HepG2 (cell line): Measurements from ENCODE around the gene TNP2. TPM values are rescaled to one million over a fixed set of nuclear protein-coding genes. Genes with fewer than 3 reads are reported as not detected.

Experiments
- ATAC-seq: fragments of 200-7000 bp; cut with Tn5 transposase; 3 replicates; pipeline ENCODE4 v1.9.1; 2020; ENCODE audit warnings: mild to moderate bottlenecking, moderate library complexity
- BruUV-seq: library from RNA; stranded (reverse); fragments of 400-500 nt; replicated peaks from 2 replicates; lab custom pipeline; 2021; lab: Mats Ljungman, UMichigan
- CTCF ChIA-PET: fragments of 300-600 bp; formaldehyde crosslinking; extraction: SDS; loops from one replicate; lab custom pipeline; 2021; ENCODE audit warnings: low total read pairs, inconsistent platforms, low intra/inter-chr PET ratio; lab: Yijun Ruan, JAX
- POLR2A ChIA-PET: fragments of 350-600 bp; sonication (Branson Sonifier 250); formaldehyde crosslinking; loops from one replicate; lab custom pipeline; 2020; ENCODE audit warnings: antibody characterized with exemption, inconsistent platforms; lab: Yijun Ruan, JAX
- DNase-seq: peaks from one replicate; pipeline ENCODE4 v3.0.0-alpha.2; 2015; ENCODE audit warnings: low spot score
- FAIRE-seq: peaks from 3 replicates; lab custom pipeline; 2011; peaks lifted over from hg19 to GRCh38; lab: Jason Lieb, UNC
- H2AFZ ChIP-seq: one replicate; pipeline ENCODE4 v1.6.1; 2011; ENCODE audit warnings: low read length, inconsistent platforms
- H3K27ac ChIP-seq: fragments of 300-600 bp; 3 replicates; pipeline ENCODE4 v1.8.0; 2011; ENCODE audit warnings: mixed run types, mild to moderate bottlenecking, mixed read lengths, low read length, inconsistent platforms; ENCODE audit not compliant: insufficient read depth; ENCODE audit errors: extremely low read length
- H3K27me3 ChIP-seq, 2 experiments: fragments of 200-600 bp in 1 of 2; 2 replicates in 1 of 2; 3 replicates in 1 of 2; pipeline versions ENCODE4 v1.6.0 to v1.8.0; 2011; ENCODE audit warnings: low read length in 2 of 2, mild to moderate bottlenecking in 2 of 2, moderate library complexity in 2 of 2, inconsistent platforms in 1 of 2; ENCODE audit not compliant: insufficient read depth in 2 of 2, control insufficient read depth in 1 of 2
- H3K36me3 ChIP-seq, 2 experiments: fragments of 200-600 bp in 1 of 2; replicated peaks in 1 of 2; 2 replicates in 1 of 2; 3 replicates in 1 of 2; pipeline versions ENCODE4 v1.5.1 to v1.8.0; 2011; ENCODE audit warnings: low read length in 2 of 2, inconsistent platforms in 1 of 2; ENCODE audit not compliant: insufficient read depth in 2 of 2, control insufficient read depth in 1 of 2
- H3K4me1 ChIP-seq: 2 replicates; pipeline ENCODE4 v1.5.1; 2012; ENCODE audit warnings: low read length, inconsistent platforms; ENCODE audit not compliant: insufficient read depth
- H3K4me2 ChIP-seq: 2 replicates; pipeline ENCODE4 v1.6.0; 2011; ENCODE audit warnings: low read depth, low read length, inconsistent platforms
- H3K4me3 ChIP-seq, 3 experiments: fragments of 200-600 bp in 1 of 3; sonication (generic), shearing (Covaris generic) in 1 of 3; replicated peaks in 1 of 3; 2 replicates each; pipeline ENCODE4 v1.5.1; 2011 to 2016; ENCODE audit warnings: low read length in 3 of 3, inconsistent platforms in 2 of 3, low read depth in 2 of 3, mild to moderate bottlenecking in 2 of 3, control low read depth in 1 of 3, mixed read lengths in 1 of 3; ENCODE audit not compliant: insufficient read depth in 1 of 3
- H3K79me2 ChIP-seq: one replicate; pipeline ENCODE4 v1.6.1; 2011; ENCODE audit warnings: low read length, inconsistent platforms; ENCODE audit not compliant: insufficient read depth
- H3K9ac ChIP-seq: 2 replicates; pipeline ENCODE4 v1.6.0; 2011; ENCODE audit warnings: mild to moderate bottlenecking, low read depth, low read length, inconsistent platforms; ENCODE audit not compliant: insufficient read depth
- H3K9me3 ChIP-seq: 2 replicates; pipeline ENCODE4 v1.5.1; 2012; ENCODE audit warnings: mild to moderate bottlenecking, low read length
- H4K20me1 ChIP-seq: 2 replicates; pipeline ENCODE4 v1.6.0; 2011; ENCODE audit warnings: inconsistent platforms, mild to moderate bottlenecking, low read length, moderate library complexity; ENCODE audit not compliant: insufficient read depth
- ARHGAP35 ChIP-seq: sonication (generic); formaldehyde crosslinking; IDR thresholded peaks from 2 replicates; pipeline ENCODE4 v1.9.0; 2022; ENCODE audit warnings: mild to moderate bottlenecking, inconsistent platforms, moderate library complexity, missing genetic modification reagents, borderline replicate concordance
- SIX4 ChIP-seq: sonication (generic); formaldehyde crosslinking; IDR thresholded peaks from 2 replicates; pipeline ENCODE4 v1.4.0; 2020; ENCODE audit warnings: missing genetic modification reagents
- ZBTB38 ChIP-seq: sonication (generic); formaldehyde crosslinking; IDR thresholded peaks from 2 replicates; pipeline ENCODE4 v1.5.1; 2020; ENCODE audit warnings: mild to moderate bottlenecking, missing genetic modification reagents
- ZNF768 ChIP-seq: sonication (generic); formaldehyde crosslinking; IDR thresholded peaks from 2 replicates; pipeline ENCODE4 v1.4.0; 2020; ENCODE audit warnings: missing genetic modification reagents
- WGBS: methylation state at CpG from one replicate; pipeline ENCODE4 v1.1.6; 2017; ENCODE audit warnings: low lambda C conversion rate; 5-methylcytosine and 5-hydroxymethylcytosine counted together
- in situ Hi-C: cut with HindIII; loops from 2 replicates; pipeline ENCODE4 v1.10.0; 2017; ENCODE audit warnings: low pct_unique_long_range_greater_than_20kb; ENCODE audit not compliant: extremely low pct_ligation_motif_present
- intact Hi-C: fragments of 100-400 bp; cut with micrococcal nuclease; formaldehyde crosslinking; loops from one replicate; pipeline ENCODE4 v1.10.0; 2022; ENCODE audit not compliant: unreplicated experiment
- polyA plus RNA-seq, 8 experiments: library from polyadenylated mRNA; depleted of rRNA in 3 of 8; stranded (reverse) in 7 of 8; unstranded in 1 of 8; fragments of >200 nt; fragmentation: Illumina TruSeq in 4 of 8; extraction: Trizol in 4 of 8; gene quantifications; 2 replicates each; pipeline versions ENCODE4 v1.2.1 to v1.2.3, GENCODE V29; 2011 to 2016; ENCODE audit warnings: low read depth in 4 of 8, missing spikeins in 1 of 8, mixed read lengths in 1 of 8; ENCODE audit not compliant: insufficient read depth in 1 of 8
- total RNA-seq, 5 experiments: library from RNA; depleted of rRNA; stranded (reverse); fragments of >200 nt; fragmentation: Illumina TruSeq; extraction: Trizol; gene quantifications; 2 replicates each; pipeline ENCODE4 v1.2.3, GENCODE V29; 2016; ENCODE audit warnings: low read depth in 1 of 5
- TF ChIP-seq, protein P1 (sequence below): sonication (generic); formaldehyde crosslinking; IDR thresholded peaks from 2 replicates; pipeline ENCODE4 v1.8.0; 2022; ENCODE audit warnings: missing genetic modification reagents, low read depth, mild to moderate bottlenecking, borderline replicate concordance
- TF ChIP-seq, protein P2 (sequence below): IDR thresholded peaks from 2 replicates; pipeline ENCODE4 v1.4.0; 2020; ENCODE audit warnings: mild to moderate bottlenecking, missing genetic modification reagents
- TF ChIP-seq, protein P3 (sequence below): IDR thresholded peaks from 2 replicates; pipeline ENCODE4 v1.6.1; 2018; ENCODE audit warnings: missing genetic modification reagents, mild to moderate bottlenecking, missing compliant biosample characterization
- TF ChIP-seq, protein P4 (sequence below): sonication (generic); formaldehyde crosslinking; IDR thresholded peaks from 2 replicates; pipeline ENCODE4 v1.8.0; 2022; ENCODE audit warnings: low read depth, missing genetic modification reagents

TNP2 gene
- total and polyA plus RNA-seq, 2 of the 13 experiments (the other 11 are each of a cell fraction or from before 2014, with no cell fraction given): not detected

DNA sequence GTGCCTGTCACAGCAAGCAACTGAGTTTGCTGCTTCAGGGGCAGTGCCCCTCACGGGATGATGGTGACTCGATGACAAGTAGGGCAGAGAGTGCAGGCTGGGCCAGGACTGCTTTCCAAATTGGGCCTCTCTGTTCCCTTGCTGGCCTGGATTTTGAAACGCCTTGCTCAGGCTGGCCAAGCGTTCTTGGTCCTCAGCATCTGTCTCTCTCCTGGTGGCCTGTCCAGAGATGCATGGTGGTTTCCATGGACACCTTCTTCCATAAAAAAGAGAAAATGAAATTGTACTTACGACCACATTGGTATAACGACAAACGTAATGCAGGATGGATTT is 31.4 kb upstream of the TNP2 start:
- TF ChIP-seq, protein P1, sequence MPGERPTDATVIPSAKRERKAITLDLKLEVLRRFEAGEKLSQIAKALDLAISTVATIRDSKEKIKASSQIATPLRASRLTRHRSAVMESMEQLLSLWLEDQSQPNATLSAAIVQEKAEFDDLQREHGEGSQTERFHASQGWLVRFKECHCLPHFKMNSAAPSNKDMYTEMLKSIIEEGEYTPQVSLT (CRISPR knock-in tag): no peak
- TF ChIP-seq ZNF768: peak; percentile 74; the same call in 1 of the 2 replicates
- TF ChIP-seq, protein P2, sequence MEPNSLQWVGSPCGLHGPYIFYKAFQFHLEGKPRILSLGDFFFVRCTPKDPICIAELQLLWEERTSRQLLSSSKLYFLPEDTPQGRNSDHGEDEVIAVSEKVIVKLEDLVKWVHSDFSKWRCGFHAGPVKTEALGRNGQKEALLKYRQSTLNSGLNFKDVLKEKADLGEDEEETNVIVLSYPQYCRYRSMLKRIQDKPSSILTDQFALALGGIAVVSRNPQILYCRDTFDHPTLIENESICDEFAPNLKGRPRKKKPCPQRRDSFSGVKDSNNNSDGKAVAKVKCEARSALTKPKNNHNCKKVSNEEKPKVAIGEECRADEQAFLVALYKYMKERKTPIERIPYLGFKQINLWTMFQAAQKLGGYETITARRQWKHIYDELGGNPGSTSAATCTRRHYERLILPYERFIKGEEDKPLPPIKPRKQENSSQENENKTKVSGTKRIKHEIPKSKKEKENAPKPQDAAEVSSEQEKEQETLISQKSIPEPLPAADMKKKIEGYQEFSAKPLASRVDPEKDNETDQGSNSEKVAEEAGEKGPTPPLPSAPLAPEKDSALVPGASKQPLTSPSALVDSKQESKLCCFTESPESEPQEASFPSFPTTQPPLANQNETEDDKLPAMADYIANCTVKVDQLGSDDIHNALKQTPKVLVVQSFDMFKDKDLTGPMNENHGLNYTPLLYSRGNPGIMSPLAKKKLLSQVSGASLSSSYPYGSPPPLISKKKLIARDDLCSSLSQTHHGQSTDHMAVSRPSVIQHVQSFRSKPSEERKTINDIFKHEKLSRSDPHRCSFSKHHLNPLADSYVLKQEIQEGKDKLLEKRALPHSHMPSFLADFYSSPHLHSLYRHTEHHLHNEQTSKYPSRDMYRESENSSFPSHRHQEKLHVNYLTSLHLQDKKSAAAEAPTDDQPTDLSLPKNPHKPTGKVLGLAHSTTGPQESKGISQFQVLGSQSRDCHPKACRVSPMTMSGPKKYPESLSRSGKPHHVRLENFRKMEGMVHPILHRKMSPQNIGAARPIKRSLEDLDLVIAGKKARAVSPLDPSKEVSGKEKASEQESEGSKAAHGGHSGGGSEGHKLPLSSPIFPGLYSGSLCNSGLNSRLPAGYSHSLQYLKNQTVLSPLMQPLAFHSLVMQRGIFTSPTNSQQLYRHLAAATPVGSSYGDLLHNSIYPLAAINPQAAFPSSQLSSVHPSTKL (CRISPR knock-in tag): no peak
- TF ChIP-seq ZBTB38 (CRISPR knock-in tag): peak; percentile 61; the same call in 1 of the 2 replicates
- 0 out of 2 replicates have a peak, but pooled peaks have one; percentile 8 for TF ChIP-seq ARHGAP35 (CRISPR knock-in tag)
- TF ChIP-seq SIX4 (CRISPR knock-in tag): no peak
- TF ChIP-seq, protein P3, sequence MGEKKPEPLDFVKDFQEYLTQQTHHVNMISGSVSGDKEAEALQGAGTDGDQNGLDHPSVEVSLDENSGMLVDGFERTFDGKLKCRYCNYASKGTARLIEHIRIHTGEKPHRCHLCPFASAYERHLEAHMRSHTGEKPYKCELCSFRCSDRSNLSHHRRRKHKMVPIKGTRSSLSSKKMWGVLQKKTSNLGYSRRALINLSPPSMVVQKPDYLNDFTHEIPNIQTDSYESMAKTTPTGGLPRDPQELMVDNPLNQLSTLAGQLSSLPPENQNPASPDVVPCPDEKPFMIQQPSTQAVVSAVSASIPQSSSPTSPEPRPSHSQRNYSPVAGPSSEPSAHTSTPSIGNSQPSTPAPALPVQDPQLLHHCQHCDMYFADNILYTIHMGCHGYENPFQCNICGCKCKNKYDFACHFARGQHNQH (CRISPR knock-in tag): peak; percentile 17; the same call in 1 of the 2 replicates
- TF ChIP-seq, protein P4, sequence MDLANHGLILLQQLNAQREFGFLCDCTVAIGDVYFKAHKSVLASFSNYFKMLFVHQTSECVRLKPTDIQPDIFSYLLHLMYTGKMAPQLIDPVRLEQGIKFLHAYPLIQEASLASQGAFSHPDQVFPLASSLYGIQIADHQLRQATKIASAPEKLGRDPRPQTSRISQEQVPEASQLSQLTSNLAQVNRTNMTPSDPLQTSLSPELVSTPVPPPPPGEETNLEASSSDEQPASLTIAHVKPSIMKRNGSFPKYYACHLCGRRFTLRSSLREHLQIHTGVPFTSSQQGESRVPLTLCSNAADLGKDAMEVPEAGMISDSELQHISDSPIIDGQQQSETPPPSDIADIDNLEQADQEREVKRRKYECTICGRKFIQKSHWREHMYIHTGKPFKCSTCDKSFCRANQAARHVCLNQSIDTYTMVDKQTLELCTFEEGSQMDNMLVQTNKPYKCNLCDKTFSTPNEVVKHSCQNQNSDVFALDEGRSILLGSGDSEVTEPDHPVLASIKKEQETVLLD (CRISPR knock-in tag): no peak

More for the DNA sequence above, 31.4 kb upstream of the TNP2 start:
- ChIA-PET CTCF (no interaction called here), POLR2A (interaction anchor here (6.2 kb wide), 1 partner anchor 44 kb away, joined by 167 read pairs; the partner anchor contains the start of gene SOCS1)
- Histone ChIP-seq H3K9me3 (no peaks in the 10 kb centered on the region), H3K27ac (no peak overlapping the region), H4K20me1 (no peaks in the 10 kb centered on the region), H2AFZ (no peak overlapping the region), H3K4me1 (peaks cover 85% of the 10 kb centered on the region), H3K36me3 (no peaks in the 10 kb centered on the region), H3K79me2 (no peaks in the 10 kb centered on the region), H3K4me3 (no peak overlapping the region), H3K9ac (no peak overlapping the region), H3K27me3 (no peaks in the 10 kb centered on the region), H3K4me2 (no peak overlapping the region; the same call in 1 of the 2 replicates)
- ATAC-seq (no peak), DNase-seq (no peak), FAIRE-seq (no peak)
- BruUV-seq: no TSS peak
- in situ Hi-C loops: no loop called here
- intact Hi-C loops: no loop called here
- 74% methylated on average over 7 of the region's 7 CpGs for WGBS
